Panc1 (cell line): ENCODE measurements around the gene FHAD1. TPM values are rescaled to one million over a fixed set of nuclear protein-coding genes. Genes with fewer than 3 reads are reported as not detected.

Experiments
- ATAC-seq: fragments of 200-7000 bp; cut with Tn5 transposase; 2 replicates; pipeline ENCODE4 v1.9.1; 2020; ENCODE audit warnings: mild to moderate bottlenecking, moderate library complexity
- BruUV-seq: library from RNA; stranded (reverse); fragments of 400-500 nt; replicated peaks from 2 replicates; lab custom pipeline; 2021; lab: Mats Ljungman, UMichigan
- CTCF ChIA-PET: fragments of 300-600 bp; sonication (Branson Sonifier 250); formaldehyde crosslinking; loops from one replicate; lab custom pipeline; 2022; ENCODE audit warnings: antibody characterized with exemption; lab: Charles Lee
- POLR2A ChIA-PET: fragments of 300-600 bp; sonication (Branson Sonifier 250); formaldehyde crosslinking; loops from one replicate; lab custom pipeline; 2022; ENCODE audit warnings: antibody characterized with exemption; lab: Charles Lee
- DNase-seq: peaks from one replicate; pipeline ENCODE4 v3.0.0-alpha.2; 2010; ENCODE audit warnings: low read depth, low spot score
- H3K27ac ChIP-seq: 2 replicates; pipeline ENCODE4 v1.5.1; 2011; ENCODE audit warnings: mild to moderate bottlenecking, low read length, inconsistent platforms
- H3K27me3 ChIP-seq: fragments of 200-500 bp; sonication (Bioruptor generic); 2 replicates; pipeline ENCODE4 v1.6.0; 2014; ENCODE audit warnings: low read length, inconsistent platforms; ENCODE audit not compliant: control insufficient read depth, insufficient read depth
- H3K36me3 ChIP-seq: fragments of 200-500 bp; sonication (Bioruptor generic); 2 replicates; pipeline ENCODE4 v1.5.1; 2014; ENCODE audit warnings: inconsistent platforms, mild to moderate bottlenecking, low read length, moderate library complexity; ENCODE audit not compliant: control insufficient read depth, insufficient read depth
- H3K4me1 ChIP-seq: 2 replicates; pipeline ENCODE4 v1.5.1; 2011; ENCODE audit warnings: inconsistent platforms, mild to moderate bottlenecking, low read length, moderate library complexity; ENCODE audit not compliant: control insufficient read depth, insufficient read depth
- H3K4me3 ChIP-seq, 2 experiments: 2 replicates each; pipeline ENCODE4 v1.5.1; 2011 to 2012; ENCODE audit warnings: low read depth in 2 of 2, low read length in 2 of 2, mild to moderate bottlenecking in 2 of 2, inconsistent platforms in 1 of 2, moderate library complexity in 1 of 2
- H3K9me3 ChIP-seq: fragments of 200-500 bp; sonication (Bioruptor generic); 2 replicates; pipeline ENCODE4 v1.5.1; 2014; ENCODE audit warnings: low read depth, mild to moderate bottlenecking, inconsistent platforms, low read length, moderate library complexity; ENCODE audit not compliant: control insufficient read depth, insufficient read depth
- CTCF ChIP-seq: fragments of 450-650 bp; IDR thresholded peaks from 2 replicates; pipeline ENCODE4 v1.5.1; 2017; ENCODE audit warnings: mild to moderate bottlenecking
- POLR2AphosphoS5 ChIP-seq: IDR thresholded peaks from 2 replicates; pipeline ENCODE4 v1.6.1; 2012; ENCODE audit warnings: mild to moderate bottlenecking, low read depth, low read length, moderate library complexity
- REST ChIP-seq, 2 experiments: IDR thresholded peaks; 2 replicates each; pipeline ENCODE4 v1.6.1; 2011 to 2012; ENCODE audit warnings: low read depth in 2 of 2, control low read depth in 1 of 2, low read length in 1 of 2, mild to moderate bottlenecking in 1 of 2, moderate library complexity in 1 of 2; ENCODE audit not compliant: insufficient read depth in 1 of 2
- SIN3A ChIP-seq: IDR thresholded peaks from 2 replicates; pipeline ENCODE4 v1.6.1; 2012; ENCODE audit warnings: low read depth, mild to moderate bottlenecking, low read length, moderate library complexity, borderline replicate concordance; ENCODE audit not compliant: insufficient read depth
- TCF7L2 ChIP-seq: IDR thresholded peaks from 2 replicates; pipeline ENCODE4 v1.6.1; 2011; ENCODE audit warnings: mild to moderate bottlenecking, low read depth, low read length, inconsistent platforms
- in situ Hi-C: cut with HindIII; loops from 2 replicates; pipeline ENCODE4 v1.10.0; 2016; ENCODE audit warnings: low sequenced_read_pairs, low pct_unique_long_range_greater_than_20kb
- intact Hi-C: fragments of 100-400 bp; cut with micrococcal nuclease; formaldehyde crosslinking; loops from one replicate; pipeline ENCODE4 v1.10.0; 2022; ENCODE audit not compliant: unreplicated experiment
- total RNA-seq: library from RNA; stranded (reverse); gene quantifications from one replicate; pipeline ENCODE4 v1.2.1, GENCODE V29; 2021; ENCODE audit not compliant: unreplicated experiment

FHAD1 gene
- total RNA-seq, 1 experiment from 2014 or later, result 0.23 TPM

- H3K27me3 ChIP-seq, result no peaks in the 10 kb centered on the region
- H3K27ac ChIP-seq, result no peak overlapping the region
- intact Hi-C loops, result no loop called here
- ChIA-PET POLR2A (no interaction called here), CTCF (no interaction called here)
- H3K9me3 ChIP-seq, result no peaks in the 10 kb centered on the region
- H3K4me3 ChIP-seq, result no peak overlapping the region
- H3K4me1 ChIP-seq, result peaks cover 6% of the 10 kb centered on the region; the same call in 1 of the 2 replicates
- DNase-seq (no peak), ATAC-seq (no peak)
- in situ Hi-C loops, result no loop called here
- no TSS peak for BruUV-seq
- TF ChIP-seq SIN3A (no peak), TCF7L2 (no peak)
- H3K36me3 ChIP-seq, result no peaks in the 10 kb centered on the region
Measured at GRCh38 chr1:15213341-15213821, 33.6 kb upstream of the FHAD1 start.

- BruUV-seq, result no TSS peak
- no peaks in the 10 kb centered on the region for H3K36me3 ChIP-seq
- CTCF ChIA-PET, result no interaction called here
- H3K4me3 ChIP-seq, result no peak overlapping the region
- TF ChIP-seq REST (IDR thresholded peaks at IDR 0.05; ENCODE audit: insufficient read depth in 1 of 2, low read depth in 2 of 2, low read length in 1 of 2) (no peak), CTCF (no peak), TCF7L2 (no peak), SIN3A (no peak), POLR2AphosphoS5 (no peak)
- DNase-seq, result no peak
- no peak for ATAC-seq
- intact Hi-C loops (no loop called here), in situ Hi-C loops (no loop called here)
- POLR2A ChIA-PET, result no interaction called here
- H3K4me1 ChIP-seq, result peaks cover 6% of the 10 kb centered on the region; the same call in 1 of the 2 replicates
- H3K27ac ChIP-seq, result no peak overlapping the region
- H3K27me3 ChIP-seq, result no peaks in the 10 kb centered on the region
- H3K9me3 ChIP-seq, result no peaks in the 10 kb centered on the region
Measured at GRCh38 chr1:15214527-15214926, 32.5 kb upstream of the FHAD1 start.

GRCh38 chr1:15215116-15215515 is 31.9 kb upstream of the FHAD1 start:
- intact Hi-C loops, result no loop called here

More at GRCh38 chr1:15215116-15215515, 31.9 kb upstream of the FHAD1 start:
- TF ChIP-seq SIN3A (no peak), CTCF (no peak), POLR2AphosphoS5 (no peak), REST (IDR thresholded peaks at IDR 0.05; ENCODE audit: insufficient read depth in 1 of 2, low read depth in 2 of 2, low read length in 1 of 2) (no peak), TCF7L2 (no peak)
- ChIA-PET CTCF (no interaction called here), POLR2A (no interaction called here)
- Histone ChIP-seq H3K36me3 (no peaks in the 10 kb centered on the region), H3K27me3 (no peaks in the 10 kb centered on the region), H3K9me3 (no peaks in the 10 kb centered on the region), H3K27ac (no peak overlapping the region), H3K4me3 (no peak overlapping the region), H3K4me1 (peaks cover 6% of the 10 kb centered on the region; the same call in 1 of the 2 replicates)
- in situ Hi-C loops, result no loop called here
- no TSS peak for BruUV-seq
- ATAC-seq, result no peak
- no peak for DNase-seq
